Peyer's patch (tissue), 4 donors: ENCODE data around the gene EPHB2. TPM values are rescaled to one million over a fixed set of nuclear protein-coding genes. Genes with fewer than 3 reads are reported as not detected.

Experiments used
- DNase-seq, 3 donors: peaks; one replicate each; pipeline ENCODE4 v3.0.0-alpha.2; 2017 to 2019
- H3K27ac ChIP-seq, 4 donors: fragments of 200-600 bp; sonication (generic); one replicate each; pipeline ENCODE4 v1.5.1; 2016 to 2019
- H3K27me3 ChIP-seq, 2 donors: fragments of 200-600 bp; sonication (generic); one replicate each; pipeline ENCODE4 v1.5.1; 2019
- H3K36me3 ChIP-seq, 3 donors: fragments of 200-600 bp; sonication (generic); one replicate each; pipeline ENCODE4 v1.5.1; 2016 to 2019
- H3K4me1 ChIP-seq, 4 donors: fragments of 200-600 bp; sonication (generic); one replicate each; pipeline ENCODE4 v1.5.1; 2016 to 2019
- H3K4me3 ChIP-seq, 4 donors: fragments of 200-600 bp; sonication (generic); 1 replicate in 3 of 4; 2 replicates in 1 of 4; pipeline ENCODE4 v1.5.1; 2016 to 2019; ENCODE audit warnings: mild to moderate bottlenecking in 1 of 4
- H3K9me3 ChIP-seq, 4 donors: fragments of 200-600 bp; sonication (generic); one replicate each; pipeline ENCODE4 v1.5.1; 2016 to 2019; ENCODE audit warnings: mild to moderate bottlenecking in 1 of 4
- POLR2A ChIP-seq, 2 donors: fragments of 450-650 bp; IDR thresholded peaks; one replicate each; pipeline ENCODE4 v1.5.1; 2017; ENCODE audit warnings: antibody characterized with exemption in 2 of 2, mild to moderate bottlenecking in 2 of 2, moderate library complexity in 2 of 2
- total RNA-seq, 4 donors: library from RNA; depleted of rRNA; stranded (reverse); fragments of >200 nt; gene quantifications; one replicate each; pipeline ENCODE4 v1.1.0, GENCODE V29; 2016
- TF ChIP-seq, protein P1 (sequence below), 6 experiments: fragments of 450-650 bp in 4 of 6; fragments of 200-600 bp in 2 of 6; sonication (generic) in 1 of 6; IDR thresholded peaks; one replicate each; pipeline ENCODE4 v1.5.1; 2017 to 2019; ENCODE audit warnings: antibody characterized with exemption in 6 of 6, mild to moderate bottlenecking in 3 of 6, moderate library complexity in 1 of 6

The EPHB2 gene
- total RNA-seq, 4 donors from 2014 or later = 24.5 to 71.0 (median 53.9) TPM

DNA sequence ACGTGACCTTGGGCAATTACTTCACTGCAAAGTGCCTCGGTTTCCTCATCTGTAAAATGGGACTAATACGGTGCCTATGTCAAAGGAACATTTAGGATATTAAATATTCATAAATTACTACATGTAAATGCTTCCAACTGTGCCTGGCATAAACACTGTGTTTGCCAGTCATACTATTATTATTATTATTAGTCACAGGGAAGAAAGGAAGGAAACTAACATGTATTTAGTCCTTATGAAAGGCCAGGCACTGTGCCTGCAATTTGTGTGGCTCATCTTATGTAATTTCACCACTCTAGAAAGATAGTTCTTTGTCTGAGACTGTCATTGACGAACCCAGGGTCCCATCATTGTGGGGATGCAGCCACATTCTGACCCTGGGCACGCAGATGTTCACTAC lies 45.0 kb downstream of the EPHB2 start:
- H3K9me3 ChIP-seq = no peaks in the 10 kb centered on the region
- H3K27ac ChIP-seq = no peak overlapping the region
- no peak overlapping the region for H3K4me3 ChIP-seq
- TF ChIP-seq, protein P1, sequence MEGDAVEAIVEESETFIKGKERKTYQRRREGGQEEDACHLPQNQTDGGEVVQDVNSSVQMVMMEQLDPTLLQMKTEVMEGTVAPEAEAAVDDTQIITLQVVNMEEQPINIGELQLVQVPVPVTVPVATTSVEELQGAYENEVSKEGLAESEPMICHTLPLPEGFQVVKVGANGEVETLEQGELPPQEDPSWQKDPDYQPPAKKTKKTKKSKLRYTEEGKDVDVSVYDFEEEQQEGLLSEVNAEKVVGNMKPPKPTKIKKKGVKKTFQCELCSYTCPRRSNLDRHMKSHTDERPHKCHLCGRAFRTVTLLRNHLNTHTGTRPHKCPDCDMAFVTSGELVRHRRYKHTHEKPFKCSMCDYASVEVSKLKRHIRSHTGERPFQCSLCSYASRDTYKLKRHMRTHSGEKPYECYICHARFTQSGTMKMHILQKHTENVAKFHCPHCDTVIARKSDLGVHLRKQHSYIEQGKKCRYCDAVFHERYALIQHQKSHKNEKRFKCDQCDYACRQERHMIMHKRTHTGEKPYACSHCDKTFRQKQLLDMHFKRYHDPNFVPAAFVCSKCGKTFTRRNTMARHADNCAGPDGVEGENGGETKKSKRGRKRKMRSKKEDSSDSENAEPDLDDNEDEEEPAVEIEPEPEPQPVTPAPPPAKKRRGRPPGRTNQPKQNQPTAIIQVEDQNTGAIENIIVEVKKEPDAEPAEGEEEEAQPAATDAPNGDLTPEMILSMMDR (IDR thresholded peaks at IDR 0.05) = no peak
- no peak for TF ChIP-seq POLR2A (IDR thresholded peaks at IDR 0.05)
- H3K4me1 ChIP-seq = peaks cover 0 to 10% (median 0%) of the 10 kb centered on the region in 4 donors
- no peaks in the 10 kb centered on the region for H3K27me3 ChIP-seq
- DNase-seq = no peak
- no peaks in the 10 kb centered on the region for H3K36me3 ChIP-seq

DNA sequence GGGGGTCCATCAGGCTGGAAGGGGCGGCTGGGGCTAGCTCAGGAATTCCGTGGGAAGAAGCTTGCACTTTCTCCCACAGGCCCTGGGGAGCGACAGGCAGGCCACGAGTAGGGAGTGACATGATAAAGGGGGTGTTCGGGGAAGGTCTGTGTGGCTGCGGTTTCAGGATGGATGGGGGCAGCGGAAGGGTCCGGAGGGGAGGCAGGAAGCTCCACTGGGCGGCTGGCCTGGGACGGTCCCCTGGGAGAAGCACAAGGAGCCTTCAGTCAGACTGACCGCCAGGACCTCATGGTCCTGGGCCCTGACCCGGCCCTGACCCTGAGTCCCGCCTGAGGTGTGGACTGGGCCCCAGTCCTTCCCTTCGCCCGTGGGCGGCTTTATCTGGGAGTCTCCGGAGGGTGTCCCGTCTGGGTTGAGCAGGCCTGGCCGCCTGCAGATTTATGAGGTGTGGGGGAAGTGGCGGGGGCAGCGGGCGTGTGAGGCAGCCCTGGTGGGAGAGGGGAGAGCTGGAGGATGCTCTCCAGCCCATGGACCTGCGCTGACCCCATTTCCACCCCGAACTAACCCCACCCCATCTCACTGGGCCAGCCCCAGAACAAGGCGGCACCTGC lies 45.6 kb downstream of the EPHB2 start:
- H3K27ac ChIP-seq = no peak overlapping the region
- no peaks in the 10 kb centered on the region for H3K27me3 ChIP-seq
- DNase-seq = no peak
- TF ChIP-seq, protein P1 (IDR thresholded peaks at IDR 0.05) = no peak
- H3K36me3 ChIP-seq = no peaks in the 10 kb centered on the region
- no peak overlapping the region for H3K4me3 ChIP-seq
- peaks cover 0 to 4% (median 0%) of the 10 kb centered on the region in 4 donors for H3K4me1 ChIP-seq
- no peaks in the 10 kb centered on the region for H3K9me3 ChIP-seq

DNA sequence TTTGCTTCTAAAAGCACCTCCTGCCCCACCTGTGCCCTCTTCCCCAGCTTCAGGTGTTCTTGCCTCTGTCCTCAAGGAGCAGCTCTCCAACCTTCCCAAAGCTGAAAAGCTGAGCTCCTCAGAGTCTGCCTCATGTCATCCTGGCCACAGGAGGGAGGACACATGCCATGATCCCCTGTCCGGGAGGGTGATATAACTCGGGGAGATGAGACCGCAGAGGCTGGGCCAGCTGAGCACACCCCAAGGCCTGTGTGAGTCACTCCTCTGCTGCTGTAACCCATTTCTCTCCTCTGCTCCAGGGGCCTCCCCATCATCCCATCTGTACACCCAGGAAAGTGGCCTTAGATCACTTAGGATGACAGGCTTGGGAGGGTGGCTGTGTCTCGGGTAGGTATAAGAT lies 49.8 kb downstream of the EPHB2 start:
- no peaks in the 10 kb centered on the region for H3K27me3 ChIP-seq
- H3K9me3 ChIP-seq = no peaks in the 10 kb centered on the region
- DNase-seq = no peak
- H3K4me1 ChIP-seq = no peaks in the 10 kb centered on the region
- no peaks in the 10 kb centered on the region for H3K36me3 ChIP-seq
- no peak overlapping the region for H3K4me3 ChIP-seq
- no peak overlapping the region for H3K27ac ChIP-seq
- TF ChIP-seq POLR2A (IDR thresholded peaks at IDR 0.05) = no peak
- TF ChIP-seq, protein P1 (IDR thresholded peaks at IDR 0.05) = no peak

DNA sequence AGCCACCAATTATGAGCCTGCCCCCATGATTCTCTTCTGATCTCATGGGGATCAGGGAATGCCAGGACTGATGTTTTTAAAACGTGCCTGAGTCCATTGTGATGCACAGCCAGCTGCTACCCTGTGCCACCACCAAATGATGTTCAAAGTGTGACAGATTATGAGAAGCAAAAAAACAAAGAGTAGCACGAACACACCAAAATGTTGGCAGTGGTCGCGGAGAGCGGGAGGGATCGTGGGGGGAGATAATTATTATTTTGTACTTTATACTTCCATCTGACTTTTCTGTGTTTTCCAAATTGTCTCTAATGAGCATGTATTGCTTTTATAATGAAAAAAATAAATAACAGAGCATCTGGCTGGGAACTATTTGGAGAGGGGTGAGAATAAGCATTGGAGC lies 50.5 kb downstream of the EPHB2 start:
- no peak for DNase-seq
- no peaks in the 10 kb centered on the region for H3K36me3 ChIP-seq

DNA sequence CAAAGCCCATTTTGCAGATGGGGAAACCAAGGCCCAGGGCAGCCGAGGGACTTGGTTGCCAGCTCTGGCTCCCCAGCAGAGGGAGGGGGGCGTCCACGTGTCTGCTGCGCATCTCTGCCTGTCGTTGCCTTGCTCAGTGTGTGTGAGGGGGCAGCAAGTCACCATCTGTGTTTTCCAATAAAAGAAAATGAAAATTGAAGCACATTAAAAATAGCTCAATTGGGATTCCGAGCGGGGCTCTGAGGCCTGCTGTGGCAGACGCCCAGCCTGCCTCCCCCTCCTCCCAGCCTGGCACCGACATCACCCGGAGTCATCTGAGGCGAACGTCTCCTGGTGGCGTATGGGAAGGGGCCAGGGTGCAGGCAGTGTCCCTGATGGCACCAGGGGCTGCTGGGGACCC lies 51.2 kb downstream of the EPHB2 start:
- H3K9me3 ChIP-seq = no peaks in the 10 kb centered on the region
- no peak overlapping the region for H3K4me3 ChIP-seq
- DNase-seq = no peak
- no peak overlapping the region for H3K27ac ChIP-seq
- H3K36me3 ChIP-seq = no peaks in the 10 kb centered on the region
- no peaks in the 10 kb centered on the region for H3K27me3 ChIP-seq
- no peak for TF ChIP-seq POLR2A (IDR thresholded peaks at IDR 0.05)
- TF ChIP-seq, protein P1 (IDR thresholded peaks at IDR 0.05) = no peak
- H3K4me1 ChIP-seq = no peaks in the 10 kb centered on the region

More for the DNA sequence above, 50.5 kb downstream of the EPHB2 start:
- Histone ChIP-seq H3K4me3 (no peak overlapping the region), H3K27me3 (no peaks in the 10 kb centered on the region), H3K9me3 (no peaks in the 10 kb centered on the region), H3K4me1 (no peaks in the 10 kb centered on the region), H3K27ac (no peak overlapping the region)
- TF ChIP-seq POLR2A (IDR thresholded peaks at IDR 0.05) = no peak
- TF ChIP-seq, protein P1 (IDR thresholded peaks at IDR 0.05) = no peak
